WTC11 (cell line): ENCODE measurements around the gene NXN. TPM values are rescaled to one million over a fixed set of nuclear protein-coding genes. Genes with fewer than 3 reads are reported as not detected.
A peak's percentile ranks its signal among the peaks of the same experiment; 100 is the strongest.
"Not testable (repeated sequence)": the region's sequence is repeated elsewhere in the genome, so short reads cannot be mapped to it uniquely, and the experiment has no call there.

Experiments used
- ATAC-seq: fragments of 200-7000 bp; cut with Tn5 transposase; 2 replicates; pipeline ENCODE4 v1.10.0; 2021; ENCODE audit warnings: mild to moderate bottlenecking, moderate library complexity
- CTCF ChIA-PET: fragments of 300-600 bp; sonication (Branson Sonifier 250); formaldehyde crosslinking; loops from one replicate; lab custom pipeline; 2021; ENCODE audit warnings: antibody characterized with exemption; lab: Charles Lee
- POLR2A ChIA-PET: fragments of 350-600 bp; sonication (Branson Sonifier 250); formaldehyde crosslinking; loops from one replicate; lab custom pipeline; 2021; ENCODE audit warnings: antibody characterized with exemption; lab: Charles Lee
- DNase-seq: peaks from one replicate; pipeline ENCODE4 v3.0.0; 2021; ENCODE audit warnings: low spot score
- H3K27ac Mint-ChIP-seq: 2 replicates; pipeline ENCODE4 v1.8.0; 2021; ENCODE audit warnings: mixed read lengths
- H3K27me3 Mint-ChIP-seq: 2 replicates; pipeline ENCODE4 v1.8.0; 2021; ENCODE audit warnings: low read depth, mild to moderate bottlenecking, moderate library complexity, mixed read lengths
- H3K36me3 Mint-ChIP-seq: 2 replicates; pipeline ENCODE4 v1.8.0; 2021; ENCODE audit warnings: mixed read lengths
- H3K4me1 Mint-ChIP-seq: 2 replicates; pipeline ENCODE4 v1.8.0; 2022; ENCODE audit warnings: mixed read lengths
- H3K4me3 Mint-ChIP-seq: 2 replicates; pipeline ENCODE4 v1.8.0; 2021; ENCODE audit warnings: mild to moderate bottlenecking, moderate library complexity, mixed read lengths
- H3K9me3 Mint-ChIP-seq: 2 replicates; pipeline ENCODE4 v1.8.0; 2021; ENCODE audit warnings: mixed read lengths
- AR ChIP-seq: fragments of 250-450 bp; sonication (Bioruptor Pico); IDR thresholded peaks from 2 replicates; pipeline ENCODE4 v1.9.0; 2021; ENCODE audit warnings: mild to moderate bottlenecking
- ATF1 ChIP-seq: sonication (generic); formaldehyde crosslinking; IDR thresholded peaks from 2 replicates; pipeline ENCODE4 v1.8.1; 2023; ENCODE audit warnings: mild to moderate bottlenecking, moderate library complexity, missing genetic modification reagents
- ATF6 ChIP-seq: sonication (generic); formaldehyde crosslinking; IDR thresholded peaks from 2 replicates; pipeline ENCODE4 v1.8.1; 2023; ENCODE audit warnings: mild to moderate bottlenecking, missing genetic modification reagents
- E2F1 ChIP-seq: sonication (generic); formaldehyde crosslinking; IDR thresholded peaks from 2 replicates; pipeline ENCODE4 v1.8.0; 2022; ENCODE audit warnings: mild to moderate bottlenecking, missing genetic modification reagents
- EMX1 ChIP-seq: fragments of 250-450 bp; sonication (Bioruptor Pico); IDR thresholded peaks from 2 replicates; pipeline ENCODE4 v1.8.0; 2021; ENCODE audit warnings: mild to moderate bottlenecking
- FOXP4 ChIP-seq: sonication (generic); formaldehyde crosslinking; IDR thresholded peaks from 2 replicates; pipeline ENCODE4 v1.8.0; 2022; ENCODE audit warnings: mild to moderate bottlenecking, missing genetic modification reagents
- IRF2 ChIP-seq: sonication (generic); formaldehyde crosslinking; IDR thresholded peaks from 2 replicates; pipeline ENCODE4 v1.8.0; 2022; ENCODE audit warnings: low read depth, missing genetic modification reagents, borderline replicate concordance
- MAX ChIP-seq: sonication (generic); formaldehyde crosslinking; IDR thresholded peaks from 2 replicates; pipeline ENCODE4 v1.8.0; 2022; ENCODE audit warnings: mild to moderate bottlenecking, missing genetic modification reagents
- MLX ChIP-seq: sonication (generic); formaldehyde crosslinking; IDR thresholded peaks from 2 replicates; pipeline ENCODE4 v1.8.1; 2023; ENCODE audit warnings: mild to moderate bottlenecking, missing genetic modification reagents, moderate library complexity
- NR3C1 ChIP-seq: sonication (generic); formaldehyde crosslinking; conservative IDR thresholded peaks from 2 replicates; pipeline ENCODE4 v1.8.1; 2023; ENCODE audit warnings: low read depth, mild to moderate bottlenecking, missing genetic modification reagents
- OVOL2 ChIP-seq: fragments of 250-450 bp; sonication (Bioruptor Pico); IDR thresholded peaks from 2 replicates; pipeline ENCODE4 v1.9.0; 2021; ENCODE audit warnings: mild to moderate bottlenecking, borderline replicate concordance
- PRRX2 ChIP-seq: fragments of 250-450 bp; sonication (Bioruptor Pico); IDR thresholded peaks from 2 replicates; pipeline ENCODE4 v1.8.0; 2021; ENCODE audit warnings: mild to moderate bottlenecking
- SMAD4 ChIP-seq: sonication (generic); formaldehyde crosslinking; IDR thresholded peaks from 2 replicates; pipeline ENCODE4 v1.8.0; 2022; ENCODE audit warnings: mild to moderate bottlenecking, missing genetic modification reagents
- ZNF138 ChIP-seq: sonication (generic); formaldehyde crosslinking; conservative IDR thresholded peaks from 2 replicates; pipeline ENCODE4 v1.8.1; 2022; ENCODE audit warnings: mild to moderate bottlenecking, moderate library complexity, missing genetic modification reagents
- ZNF425 ChIP-seq: fragments of 250-450 bp; sonication (Bioruptor Pico); conservative IDR thresholded peaks from 2 replicates; pipeline ENCODE4 v1.9.0; 2021; ENCODE audit warnings: mild to moderate bottlenecking
- ZNF671 ChIP-seq: fragments of 250-450 bp; sonication (Bioruptor Pico); IDR thresholded peaks from 2 replicates; pipeline ENCODE4 v1.8.0; 2021; ENCODE audit warnings: mild to moderate bottlenecking
- total RNA-seq: library from RNA; stranded (reverse); gene quantifications from 3 replicates; pipeline ENCODE4 v1.2.3, GENCODE V29; 2021

The NXN gene
- total RNA-seq, 1 experiment from 2014 or later = 96.8 TPM

GRCh38 chr17:830381-830780, 149.2 kb downstream of the NXN start:
- CTCF ChIA-PET = interaction anchor here (0.9 kb wide), 3 partner anchors 49 to 151 kb away, joined by 3 to 4 read pairs (median 3); no protein-coding TSS in a partner anchor
- Mint-ChIP-seq H3K4me1 (peaks cover 10% of the 10 kb centered on the region), H3K27ac (peak overlapping the region; percentile 58; the same call in 1 of the 2 replicates)

GRCh38 chr17:829614-830013, 150.0 kb downstream of the NXN start:
- H3K4me3 Mint-ChIP-seq, H3K4me1 Mint-ChIP-seq, H3K27me3 Mint-ChIP-seq, H3K36me3 Mint-ChIP-seq, H3K27ac Mint-ChIP-seq, CTCF ChIA-PET, POLR2A ChIA-PET, ATAC-seq, DNase-seq, H3K9me3 Mint-ChIP-seq: not testable (repeated sequence)

More at GRCh38 chr17:830381-830780, 149.2 kb downstream of the NXN start:
- peaks cover 10% of the 10 kb centered on the region; the same call in 1 of the 2 replicates for H3K9me3 Mint-ChIP-seq
- H3K36me3 Mint-ChIP-seq = peaks cover 8% of the 10 kb centered on the region; the same call in 1 of the 2 replicates
- POLR2A ChIA-PET = interaction anchor here (0.5 kb wide), 1 partner anchor 57 kb away, joined by 3 read pairs; no protein-coding TSS in a partner anchor
- no peak for TF ChIP-seq IRF2 (CRISPR knock-in tag)
- TF ChIP-seq ZNF138 (CRISPR knock-in tag) = no peak
- no peak for TF ChIP-seq ATF6 (CRISPR knock-in tag)
- no peak for TF ChIP-seq EMX1 (CRISPR knock-in tag)
- no peak for TF ChIP-seq ZNF425 (CRISPR knock-in tag)
- TF ChIP-seq AR (CRISPR knock-in tag) = no peak
- no peak for TF ChIP-seq ZNF671 (CRISPR knock-in tag)
- no peaks in the 10 kb centered on the region for H3K27me3 Mint-ChIP-seq
- H3K4me3 Mint-ChIP-seq = no peak overlapping the region
- no peak for ATAC-seq
- DNase-seq = no peak

GRCh38 chr17:828761-829160, 150.8 kb downstream of the NXN start:
- no peak overlapping the region for H3K27ac Mint-ChIP-seq
- peaks cover 9% of the 10 kb centered on the region; the same call in 1 of the 2 replicates for H3K36me3 Mint-ChIP-seq
- TF ChIP-seq MLX (CRISPR knock-in tag) (no peak), MAX (CRISPR knock-in tag) (no peak), NR3C1 (CRISPR knock-in tag) (no peak), ATF6 (CRISPR knock-in tag) (no peak), PRRX2 (CRISPR knock-in tag) (no peak), OVOL2 (CRISPR knock-in tag) (no peak), E2F1 (CRISPR knock-in tag) (no peak), EMX1 (CRISPR knock-in tag) (no peak), ATF1 (CRISPR knock-in tag) (no peak), FOXP4 (CRISPR knock-in tag) (no peak), SMAD4 (CRISPR knock-in tag) (no peak)

More at GRCh38 chr17:828761-829160, 150.8 kb downstream of the NXN start:
- no peak for DNase-seq
- Mint-ChIP-seq H3K4me3 (no peak overlapping the region), H3K4me1 (peaks cover 3% of the 10 kb centered on the region), H3K27me3 (no peaks in the 10 kb centered on the region), H3K9me3 (peaks cover 7% of the 10 kb centered on the region; the same call in 1 of the 2 replicates)
- POLR2A ChIA-PET = interaction anchor here (0.7 kb wide), 1 partner anchor 69 kb away, joined by 4 read pairs; no protein-coding TSS in a partner anchor
- CTCF ChIA-PET = interaction anchor here (0.9 kb wide), 1 partner anchor 105 kb away, joined by 3 read pairs; no protein-coding TSS in a partner anchor
- no peak for ATAC-seq
